ENCODE results near the gene RPP30.
A peak's percentile ranks its signal among the peaks of the same experiment; 100 is the strongest.
"Not testable (repeated sequence)": the region's sequence is repeated elsewhere in the genome, so short reads cannot be mapped to it uniquely, and the experiment has no call there.

The RPP30 gene

GRCh38 chr10:90917238-90917967, 45.6 kb downstream of the RPP30 start:
- DNase-seq (ENCODE audit: low spot score), result no peak

GRCh38 chr10:90917968-90918318, 46.2 kb downstream of the RPP30 start:
- no peak for DNase-seq (ENCODE audit: low spot score)

- DNase-seq (ENCODE audit: low spot score), result no peak
Measured at GRCh38 chr10:90919683-90920574, 48.2 kb downstream of the RPP30 start.

- DNase-seq (ENCODE audit: low spot score), result no peak
Measured at GRCh38 chr10:90920986-90921666, 49.4 kb downstream of the RPP30 start, which contains the start of gene ANKRD1. ANKRD1 (minus strand) TSS chr10:90921087; CDS start chr10:90921027, 60 bp downstream.

- no peak for DNase-seq (ENCODE audit: low spot score)
Measured at GRCh38 chr10:90921906-90922305, 50.1 kb downstream of the RPP30 start.

- DNase-seq (ENCODE audit: low spot score), result no peak
Measured at GRCh38 chr10:90923111-90923731, 51.4 kb downstream of the RPP30 start.

- no peak for DNase-seq (ENCODE audit: low spot score)
Measured at GRCh38 chr10:90924552-90924951, 52.8 kb downstream of the RPP30 start.

GRCh38 chr10:90925079-90926029, 53.6 kb downstream of the RPP30 start:
- DNase-seq (ENCODE audit: low spot score), result no peak

GRCh38 chr10:90927293-90927692, 55.5 kb downstream of the RPP30 start:
- DNase-seq (ENCODE audit: low spot score), result no peak

- DNase-seq (ENCODE audit: low spot score), result no peak
Measured at GRCh38 chr10:90929179-90929578, 57.4 kb downstream of the RPP30 start.

GRCh38 chr10:90930070-90930837, 58.5 kb downstream of the RPP30 start:
- DNase-seq (ENCODE audit: low spot score), result peak; percentile 7

GRCh38 chr10:90930971-90931871, 59.4 kb downstream of the RPP30 start:
- DNase-seq (ENCODE audit: low spot score), result no peak

GRCh38 chr10:90935581-90936275, 64.0 kb downstream of the RPP30 start:
- DNase-seq (ENCODE audit: low spot score), result no peak

GRCh38 chr10:90936276-90936659, 64.5 kb downstream of the RPP30 start:
- no peak for DNase-seq (ENCODE audit: low spot score)

GRCh38 chr10:90937645-90938258, 66.0 kb downstream of the RPP30 start:
- no peak for DNase-seq (ENCODE audit: low spot score)

- peak; percentile 39 for DNase-seq (ENCODE audit: low spot score)
Measured at GRCh38 chr10:90939116-90939515, 67.3 kb downstream of the RPP30 start.

- DNase-seq (ENCODE audit: low spot score), result no peak
Measured at GRCh38 chr10:90939648-90940047, 67.9 kb downstream of the RPP30 start.

- DNase-seq (ENCODE audit: low spot score), result not testable (repeated sequence)
Measured at GRCh38 chr10:90942980-90943379, 71.2 kb downstream of the RPP30 start.

All from globus pallidus (tissue), 1 donor.